IgD-negative memory B cell (primary cell): Measurements from ENCODE around the gene UTS2R. TPM values are rescaled to one million over a fixed set of nuclear protein-coding genes. Genes with fewer than 3 reads are reported as not detected.
"Not testable (repeated sequence)": the region's sequence is repeated elsewhere in the genome, so short reads cannot be mapped to it uniquely, and the experiment has no call there.

Experiments used
- H3K27ac Mint-ChIP-seq, 3 donors: one replicate each; pipeline ENCODE4 v1.8.0; 2020 to 2022; ENCODE audit warnings: mild to moderate bottlenecking in 3 of 3, mixed read lengths in 3 of 3, moderate library complexity in 1 of 3
- H3K27me3 Mint-ChIP-seq: one replicate; pipeline ENCODE4 v1.8.0; 2021; ENCODE audit warnings: mixed read lengths
- H3K36me3 Mint-ChIP-seq: one replicate; pipeline ENCODE4 v1.8.0; 2020; ENCODE audit warnings: mild to moderate bottlenecking, mixed read lengths
- H3K4me1 Mint-ChIP-seq, 3 donors: one replicate each; pipeline ENCODE4 v1.8.0; 2020 to 2022; ENCODE audit warnings: mixed read lengths in 3 of 3, mild to moderate bottlenecking in 1 of 3
- H3K4me3 Mint-ChIP-seq, 4 donors: one replicate each; pipeline ENCODE4 v1.8.0; 2020 to 2022; ENCODE audit warnings: mild to moderate bottlenecking in 4 of 4, mixed read lengths in 4 of 4, moderate library complexity in 3 of 4
- H3K9me3 Mint-ChIP-seq, 3 donors: one replicate each; pipeline ENCODE4 v1.8.0; 2020 to 2021; ENCODE audit warnings: mixed read lengths in 3 of 3, mild to moderate bottlenecking in 1 of 3
- polyA plus RNA-seq: library from polyadenylated mRNA; unstranded; fragments of 300-500 nt; fragmentation: Illumina TruSeq; gene quantifications from one replicate; pipeline ENCODE4 v1.2.3, GENCODE V29; 2021

The UTS2R gene
- polyA plus RNA-seq, 1 donor from 2014 or later, result not detected

DNA sequence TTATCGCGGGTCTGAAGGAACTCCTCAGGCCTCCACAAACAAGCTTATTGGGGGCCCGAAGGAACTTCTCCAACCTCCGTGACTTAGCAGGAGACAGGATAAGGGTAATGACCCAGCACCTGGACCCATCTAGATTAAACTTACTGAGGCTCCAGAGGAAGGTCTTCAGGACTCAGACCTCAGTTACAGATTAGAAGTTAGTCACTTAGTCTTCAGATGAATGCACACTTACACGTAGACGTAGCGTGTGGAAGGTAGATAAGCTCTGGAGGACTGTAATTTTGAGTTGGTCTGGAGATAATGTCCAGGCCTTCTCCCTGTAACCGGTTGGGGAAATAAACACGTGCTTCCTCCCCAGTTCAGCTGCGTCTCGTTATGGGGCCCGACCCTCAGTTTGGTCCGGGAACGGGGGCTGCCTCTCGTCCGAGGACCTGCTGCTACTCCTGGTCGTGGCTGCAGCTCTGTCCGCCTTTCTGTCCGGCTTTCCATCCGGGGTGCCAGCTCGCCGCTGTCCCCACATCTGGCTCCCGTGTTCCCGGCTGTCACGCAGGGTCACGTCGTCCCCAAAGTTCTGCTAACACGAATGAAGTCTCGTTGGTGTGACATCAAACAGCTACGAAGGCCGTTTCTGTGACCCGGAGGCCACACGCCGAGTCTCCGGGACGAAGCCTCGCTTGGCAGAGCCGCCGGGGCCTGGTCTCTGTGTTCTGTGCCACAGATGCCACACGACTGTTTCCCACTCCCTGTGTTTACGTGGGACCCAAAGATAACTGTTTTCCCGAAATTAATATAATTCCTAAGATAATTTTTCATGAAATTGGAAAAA is 26.2 kb upstream of the UTS2R start:
- Mint-ChIP-seq H3K36me3 (no peaks in the 10 kb centered on the region), H3K4me1 (peaks cover 0 to 4% (median 2%) of the 10 kb centered on the region in 3 donors), H3K27me3 (peaks cover 12% of the 10 kb centered on the region), H3K27ac (no peak overlapping the region), H3K4me3 (no peak overlapping the region), H3K9me3 (peaks cover 0 to 3% (median 2%) of the 10 kb centered on the region in 3 donors)

DNA sequence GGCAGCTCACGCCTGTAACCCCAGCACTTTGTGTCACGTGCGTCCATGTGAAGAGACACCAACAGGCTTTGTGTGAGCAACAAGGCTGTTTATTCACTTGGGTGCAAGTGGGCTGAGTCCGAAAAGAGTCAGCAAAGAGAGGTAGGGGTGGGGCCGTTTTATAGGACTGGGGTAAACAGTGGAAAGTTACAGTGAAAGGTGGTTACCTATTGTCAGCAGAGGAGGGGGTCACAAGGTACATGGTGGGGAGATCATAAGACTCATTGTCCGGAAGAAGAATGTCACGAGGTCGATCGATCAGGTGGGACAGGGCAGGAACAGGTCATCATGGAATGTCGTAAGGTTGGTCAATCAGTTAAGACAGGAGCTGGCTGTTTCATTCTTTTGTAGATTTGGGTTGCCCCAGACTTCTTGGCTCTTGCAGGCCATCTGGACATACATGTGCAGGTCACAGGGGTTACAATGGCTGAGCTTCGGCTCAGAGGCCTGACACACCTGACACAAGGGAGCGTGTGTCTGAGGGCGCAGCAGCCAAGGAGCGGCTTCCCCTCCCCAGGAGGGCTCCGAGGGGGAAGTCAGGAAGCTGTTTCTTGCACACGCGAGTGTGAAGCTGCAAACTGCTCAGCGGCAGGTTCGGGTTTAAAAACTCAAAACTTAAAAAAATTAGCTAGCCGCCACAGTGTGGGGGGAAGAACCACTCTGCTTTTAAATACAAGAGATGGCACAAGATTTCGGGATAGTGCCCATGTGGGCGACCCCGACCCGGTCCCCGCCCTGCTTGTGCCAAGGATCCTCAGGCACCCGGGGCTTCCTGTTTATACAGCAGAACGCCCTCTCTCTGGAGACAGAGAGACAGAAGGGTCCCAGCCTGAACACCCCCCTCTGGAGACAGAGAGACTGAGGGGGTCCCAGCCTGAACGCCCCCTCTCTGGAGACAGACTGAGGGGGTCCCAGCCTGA is 24.9 kb upstream of the UTS2R start:
- H3K36me3 Mint-ChIP-seq, result no peaks in the 10 kb centered on the region
- no peak overlapping the region for H3K27ac Mint-ChIP-seq
- H3K4me1 Mint-ChIP-seq, result peaks cover 1 to 4% (median 2%) of the 10 kb centered on the region in 3 donors
- peaks cover 21% of the 10 kb centered on the region for H3K27me3 Mint-ChIP-seq
- peaks cover 0 to 2% (median 0%) of the 10 kb centered on the region in 3 donors for H3K9me3 Mint-ChIP-seq
- no peak overlapping the region for H3K4me3 Mint-ChIP-seq

GRCh38 chr17:82347994-82348393 is 23.6 kb upstream of the UTS2R start:
- H3K9me3 Mint-ChIP-seq, H3K27ac Mint-ChIP-seq, H3K4me1 Mint-ChIP-seq, H3K36me3 Mint-ChIP-seq, H3K4me3 Mint-ChIP-seq: not testable (repeated sequence)
- peaks cover 23% of the 10 kb centered on the region for H3K27me3 Mint-ChIP-seq

DNA sequence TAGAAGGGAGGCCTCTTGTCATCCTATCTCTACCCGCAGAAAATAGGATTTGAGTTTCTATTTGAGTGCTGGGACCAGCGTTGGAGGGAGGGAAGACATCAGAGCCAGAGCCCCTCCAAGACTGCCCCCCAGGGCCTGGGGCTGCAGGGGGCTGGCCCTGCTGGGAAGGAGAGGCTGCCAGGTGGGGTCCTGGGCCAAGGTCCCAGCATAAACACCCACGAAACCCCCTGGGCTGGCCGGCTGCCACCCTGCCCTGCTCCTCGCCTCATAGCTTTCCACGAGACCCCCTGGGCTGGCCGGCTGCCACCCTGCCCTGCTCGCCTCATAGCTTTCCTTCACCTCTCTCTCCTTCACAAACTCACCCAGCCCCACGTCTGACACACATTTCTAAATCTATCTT is 23.1 kb upstream of the UTS2R start:
- H3K27ac Mint-ChIP-seq, result no peak overlapping the region
- no peaks in the 10 kb centered on the region for H3K36me3 Mint-ChIP-seq
- no peak overlapping the region for H3K4me3 Mint-ChIP-seq
- H3K9me3 Mint-ChIP-seq, result peaks cover 0 to 2% (median 0%) of the 10 kb centered on the region in 3 donors
- peaks cover 23% of the 10 kb centered on the region for H3K27me3 Mint-ChIP-seq
- peaks cover 2 to 5% (median 4%) of the 10 kb centered on the region in 3 donors for H3K4me1 Mint-ChIP-seq

DNA sequence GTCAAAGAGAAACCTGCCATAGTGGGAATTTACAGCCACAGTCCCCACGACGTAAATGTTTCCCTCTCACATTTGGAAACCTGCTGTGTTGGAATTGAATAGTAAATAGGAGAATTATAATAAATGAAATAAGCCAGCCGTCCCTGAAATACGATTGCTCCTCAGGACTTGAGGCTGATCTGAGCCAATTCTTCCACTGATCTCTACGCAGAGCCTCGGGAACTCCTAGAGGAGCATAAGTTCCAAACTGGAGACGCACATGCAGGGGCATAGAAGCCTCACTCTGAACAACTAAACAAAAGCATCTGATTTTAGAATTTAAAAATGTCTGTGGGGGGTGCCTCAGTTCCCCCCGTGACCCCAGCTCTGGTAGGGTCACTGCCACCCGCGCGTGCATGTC is 22.7 kb upstream of the UTS2R start:
- Mint-ChIP-seq H3K27ac (no peak overlapping the region), H3K4me1 (peaks cover 2 to 5% (median 4%) of the 10 kb centered on the region in 3 donors), H3K36me3 (no peaks in the 10 kb centered on the region), H3K27me3 (peaks cover 23% of the 10 kb centered on the region), H3K4me3 (no peak overlapping the region), H3K9me3 (peaks cover 0 to 2% (median 0%) of the 10 kb centered on the region in 3 donors)

- Mint-ChIP-seq H3K4me3 (no peak overlapping the region), H3K27me3 (peaks cover 23% of the 10 kb centered on the region), H3K4me1 (peaks cover 2 to 5% (median 4%) of the 10 kb centered on the region in 3 donors), H3K9me3 (peaks cover 0 to 2% (median 0%) of the 10 kb centered on the region in 3 donors), H3K36me3 (no peaks in the 10 kb centered on the region), H3K27ac (no peak overlapping the region)
Measured at GRCh38 chr17:82349287-82349701, 22.3 kb upstream of the UTS2R start.

- H3K4me1 Mint-ChIP-seq, result peaks cover 2 to 6% (median 5%) of the 10 kb centered on the region in 3 donors
- H3K4me3 Mint-ChIP-seq, result peak overlapping the region in 1 of 4 donors; percentile 17
- H3K36me3 Mint-ChIP-seq, result no peaks in the 10 kb centered on the region
- H3K9me3 Mint-ChIP-seq, result peaks cover 0 to 2% (median 0%) of the 10 kb centered on the region in 3 donors
- H3K27me3 Mint-ChIP-seq, result peaks cover 23% of the 10 kb centered on the region
- H3K27ac Mint-ChIP-seq, result no peak overlapping the region
Measured at GRCh38 chr17:82350182-82351030, 21.2 kb upstream of the UTS2R start.

DNA sequence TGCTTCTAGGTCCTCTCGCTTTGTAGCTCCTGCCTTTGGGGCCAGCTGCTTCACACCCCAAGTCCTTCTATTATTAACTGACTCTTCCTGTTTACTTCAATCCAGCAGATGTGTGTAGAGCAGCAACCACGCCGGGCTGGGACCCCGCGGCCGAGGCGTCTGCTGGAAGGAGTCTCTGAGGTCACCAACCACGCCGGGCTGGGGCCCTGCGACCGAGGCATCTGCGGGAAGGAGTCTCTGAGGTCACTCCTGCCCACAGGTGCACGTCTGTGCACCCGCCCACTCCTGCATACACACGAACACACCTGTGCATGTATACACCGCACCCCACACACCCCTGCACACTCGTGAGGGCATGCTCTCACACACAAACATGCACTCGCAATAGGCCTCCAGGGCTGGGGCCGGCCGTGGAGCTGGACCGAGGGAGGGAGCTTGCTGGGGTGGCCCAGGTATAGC is 20.3 kb upstream of the UTS2R start:
- Mint-ChIP-seq H3K27ac (peak overlapping the region in 2 of 3 donors; percentile 23 to 65), H3K27me3 (peaks cover 26% of the 10 kb centered on the region), H3K4me1 (peaks cover 2 to 6% (median 5%) of the 10 kb centered on the region in 3 donors), H3K36me3 (no peaks in the 10 kb centered on the region), H3K4me3 (peak overlapping the region in 1 of 4 donors; percentile 67), H3K9me3 (peaks cover 0 to 2% (median 0%) of the 10 kb centered on the region in 3 donors)

DNA sequence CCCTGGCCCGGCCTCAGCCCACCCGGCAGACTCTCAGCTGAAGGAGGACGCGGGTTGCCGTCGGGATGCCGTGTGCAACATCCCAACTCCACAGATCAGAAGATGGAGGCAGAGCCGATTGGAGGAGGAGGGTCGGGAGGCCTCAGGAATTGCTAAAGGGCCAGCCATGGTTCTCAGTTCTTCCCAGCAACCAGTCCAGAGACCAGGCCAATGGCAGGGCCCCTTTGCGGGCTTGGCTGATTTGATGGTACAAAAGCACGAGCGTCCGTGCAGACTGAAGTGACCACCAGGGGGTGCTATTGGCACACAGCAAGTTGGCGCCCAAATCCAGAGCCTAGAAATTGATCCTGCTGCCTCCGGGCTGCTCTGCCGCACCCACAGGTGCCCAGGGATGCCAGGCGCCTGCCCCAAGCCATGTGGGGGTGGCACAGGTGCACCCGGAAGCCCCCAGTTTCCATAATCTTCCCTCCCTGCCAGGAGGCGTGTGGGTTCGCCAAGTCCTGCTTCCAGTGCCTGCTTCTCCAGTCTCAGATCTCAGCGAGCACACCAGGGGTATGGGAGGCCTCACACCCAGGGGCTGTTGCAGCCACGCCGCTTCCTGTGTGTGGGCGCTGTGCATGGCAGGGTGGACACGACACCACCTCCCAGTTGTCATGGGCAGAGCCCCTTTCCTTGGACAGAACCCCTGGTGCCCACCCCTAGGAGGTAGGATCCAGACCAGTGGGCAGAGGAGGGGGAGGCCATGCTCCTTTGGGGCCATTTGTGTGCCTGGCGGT is 19.7 kb upstream of the UTS2R start:
- Mint-ChIP-seq H3K4me1 (peaks cover 0 to 5% (median 4%) of the 10 kb centered on the region in 3 donors), H3K9me3 (no peaks in the 10 kb centered on the region), H3K27ac (peak overlapping the region in 1 of 3 donors; percentile 65), H3K27me3 (peaks cover 19% of the 10 kb centered on the region), H3K36me3 (no peaks in the 10 kb centered on the region), H3K4me3 (peak overlapping the region in 1 of 4 donors; percentile 37)

GRCh38 chr17:82353484-82353883 is 18.1 kb upstream of the UTS2R start:
- peaks cover 20% of the 10 kb centered on the region for H3K27me3 Mint-ChIP-seq
- H3K9me3 Mint-ChIP-seq, result no peaks in the 10 kb centered on the region
- H3K4me3 Mint-ChIP-seq, result no peak overlapping the region
- no peaks in the 10 kb centered on the region for H3K36me3 Mint-ChIP-seq
- no peak overlapping the region for H3K27ac Mint-ChIP-seq
- peaks cover 3 to 5% (median 4%) of the 10 kb centered on the region in 3 donors for H3K4me1 Mint-ChIP-seq

- peaks cover 18% of the 10 kb centered on the region for H3K27me3 Mint-ChIP-seq
- no peak overlapping the region for H3K27ac Mint-ChIP-seq
- H3K4me3 Mint-ChIP-seq, result no peak overlapping the region
- peaks cover 4 to 6% (median 5%) of the 10 kb centered on the region in 3 donors for H3K4me1 Mint-ChIP-seq
- H3K9me3 Mint-ChIP-seq, result no peaks in the 10 kb centered on the region
- no peaks in the 10 kb centered on the region for H3K36me3 Mint-ChIP-seq
Measured at GRCh38 chr17:82354804-82355308, 16.7 kb upstream of the UTS2R start.

- no peak overlapping the region for H3K27ac Mint-ChIP-seq
- peaks cover 4 to 6% (median 5%) of the 10 kb centered on the region in 3 donors for H3K4me1 Mint-ChIP-seq
- H3K27me3 Mint-ChIP-seq, result peaks cover 12% of the 10 kb centered on the region
- no peaks in the 10 kb centered on the region for H3K36me3 Mint-ChIP-seq
- no peaks in the 10 kb centered on the region for H3K9me3 Mint-ChIP-seq
- no peak overlapping the region for H3K4me3 Mint-ChIP-seq
Measured at GRCh38 chr17:82355770-82356427, 15.7 kb upstream of the UTS2R start.

GRCh38 chr17:82356845-82357355 is 14.7 kb upstream of the UTS2R start:
- no peaks in the 10 kb centered on the region for H3K9me3 Mint-ChIP-seq

More at GRCh38 chr17:82356845-82357355, 14.7 kb upstream of the UTS2R start:
- H3K27ac Mint-ChIP-seq, result no peak overlapping the region
- H3K27me3 Mint-ChIP-seq, result peaks cover 4% of the 10 kb centered on the region
- H3K4me1 Mint-ChIP-seq, result peaks cover under 1 to 6% (median 2%) of the 10 kb centered on the region in 3 donors
- no peaks in the 10 kb centered on the region for H3K36me3 Mint-ChIP-seq
- H3K4me3 Mint-ChIP-seq, result no peak overlapping the region
